ENCODE measurements around the gene PPFIBP1.
"Not testable (repeated sequence)": the region's sequence is repeated elsewhere in the genome, so short reads cannot be mapped to it uniquely, and the experiment has no call there.

Gene PPFIBP1

GRCh38 chr12:27627853-27628469 is 104.0 kb downstream of the PPFIBP1 start:
- not testable (repeated sequence) for DNase-seq (ENCODE audit: low spot score)

GRCh38 chr12:27630219-27630618 is 106.2 kb downstream of the PPFIBP1 start:
- DNase-seq (ENCODE audit: low spot score), result not testable (repeated sequence)

- DNase-seq (ENCODE audit: low spot score), result no peak
These were observed 107.4 kb downstream of the PPFIBP1 start for GRCh38 chr12:27631365-27631764.

- DNase-seq (ENCODE audit: low spot score), result no peak
These were observed 107.9 kb downstream of the PPFIBP1 start for GRCh38 chr12:27631813-27632491.

GRCh38 chr12:27635349-27635972 is 111.5 kb downstream of the PPFIBP1 start:
- DNase-seq (ENCODE audit: low spot score), result peak; percentile 26

GRCh38 chr12:27636569-27636968 is 112.6 kb downstream of the PPFIBP1 start:
- DNase-seq (ENCODE audit: low spot score), result not testable (repeated sequence)

GRCh38 chr12:27637524-27637923 is 113.5 kb downstream of the PPFIBP1 start:
- DNase-seq (ENCODE audit: low spot score), result no peak

- DNase-seq (ENCODE audit: low spot score), result no peak
These were observed 115.3 kb downstream of the PPFIBP1 start for GRCh38 chr12:27639265-27639664.

- DNase-seq (ENCODE audit: low spot score), result not testable (repeated sequence)
These were observed 116.7 kb downstream of the PPFIBP1 start for GRCh38 chr12:27640566-27641200.

- DNase-seq (ENCODE audit: low spot score), result not testable (repeated sequence)
These were observed 118.4 kb downstream of the PPFIBP1 start for GRCh38 chr12:27642361-27642760.

GRCh38 chr12:27642892-27643291 is 118.9 kb downstream of the PPFIBP1 start:
- DNase-seq (ENCODE audit: low spot score), result not testable (repeated sequence)

- no peak for DNase-seq (ENCODE audit: low spot score)
These were observed 120.3 kb downstream of the PPFIBP1 start for GRCh38 chr12:27644158-27644845.

- no peak for DNase-seq (ENCODE audit: low spot score)
These were observed 121.7 kb downstream of the PPFIBP1 start for GRCh38 chr12:27645671-27646070.

GRCh38 chr12:27646149-27646548 is 122.1 kb downstream of the PPFIBP1 start:
- no peak for DNase-seq (ENCODE audit: low spot score)

- no peak for DNase-seq (ENCODE audit: low spot score)
These were observed 126.0 kb downstream of the PPFIBP1 start for GRCh38 chr12:27650011-27650410.

- DNase-seq (ENCODE audit: low spot score), result no peak
These were observed 127.2 kb downstream of the PPFIBP1 start for GRCh38 chr12:27651201-27651600.

- peak; percentile 75 for DNase-seq (ENCODE audit: low spot score)
These were observed 128.3 kb downstream of the PPFIBP1 start for GRCh38 chr12:27652174-27652763.

- DNase-seq (ENCODE audit: low spot score), result no peak
These were observed 129.7 kb downstream of the PPFIBP1 start for GRCh38 chr12:27653661-27654060.

GRCh38 chr12:27655476-27655875 is 131.5 kb downstream of the PPFIBP1 start:
- not testable (repeated sequence) for DNase-seq (ENCODE audit: low spot score)

- DNase-seq (ENCODE audit: low spot score), result no peak
These were observed 133.3 kb downstream of the PPFIBP1 start for GRCh38 chr12:27657296-27657695.

GRCh38 chr12:27665704-27666103 is 141.7 kb downstream of the PPFIBP1 start:
- DNase-seq (ENCODE audit: low spot score), result no peak

- no peak for DNase-seq (ENCODE audit: low spot score)
These were observed 142.5 kb downstream of the PPFIBP1 start for GRCh38 chr12:27666510-27666909.

All from cerebellar cortex (tissue), 1 donor.